GM18861 (cell line): ENCODE results near the gene TYRP1.

ENCODE experiments used
- ATAC-seq: cut with Tn5 transposase; IDR thresholded peaks from one replicate; pipeline ENCODE4 v1.9.1; 2021; ENCODE audit not compliant: unreplicated experiment

The TYRP1 gene

GRCh38 chr9:12696931-12697622, 3.9 kb downstream of the TYRP1 start:
- ATAC-seq = no peak

- ATAC-seq = no peak
Measured at GRCh38 chr9:12697719-12698118, 4.5 kb downstream of the TYRP1 start.

- ATAC-seq = no peak
Measured at GRCh38 chr9:12698266-12698665, 5.1 kb downstream of the TYRP1 start.

- no peak for ATAC-seq
Measured at GRCh38 chr9:12698986-12699385, 5.8 kb downstream of the TYRP1 start.

- ATAC-seq = no peak
Measured at GRCh38 chr9:12699529-12699928, 6.3 kb downstream of the TYRP1 start.

GRCh38 chr9:12701126-12701525, 7.9 kb downstream of the TYRP1 start:
- ATAC-seq = no peak

GRCh38 chr9:12702160-12702758, 9.1 kb downstream of the TYRP1 start:
- no peak for ATAC-seq

- no peak for ATAC-seq
Measured at GRCh38 chr9:12703996-12704395, 10.8 kb downstream of the TYRP1 start.

- ATAC-seq = no peak
Measured at GRCh38 chr9:12705738-12706391, 12.7 kb downstream of the TYRP1 start.

- no peak for ATAC-seq
Measured at GRCh38 chr9:12708562-12709298, 15.5 kb downstream of the TYRP1 start.

- no peak for ATAC-seq
Measured at GRCh38 chr9:12712532-12712931, 19.3 kb downstream of the TYRP1 start.

- no peak for ATAC-seq
Measured at GRCh38 chr9:12715268-12715667, 22.1 kb downstream of the TYRP1 start.

GRCh38 chr9:12716823-12717600, 23.8 kb downstream of the TYRP1 start:
- ATAC-seq = no peak

GRCh38 chr9:12717907-12718306, 24.7 kb downstream of the TYRP1 start:
- no peak for ATAC-seq

- no peak for ATAC-seq
Measured at GRCh38 chr9:12718482-12719026, 25.4 kb downstream of the TYRP1 start.

GRCh38 chr9:12719431-12719830, 26.2 kb downstream of the TYRP1 start:
- ATAC-seq = no peak

- ATAC-seq = no peak
Measured at GRCh38 chr9:12720551-12720950, 27.4 kb downstream of the TYRP1 start.

GRCh38 chr9:12722131-12722530, 28.9 kb downstream of the TYRP1 start:
- ATAC-seq = no peak

- no peak for ATAC-seq
Measured at GRCh38 chr9:12723409-12724028, 30.3 kb downstream of the TYRP1 start.

GRCh38 chr9:12726795-12727194, 33.6 kb downstream of the TYRP1 start:
- no peak for ATAC-seq
